Stimulated activated effector memory CD8-positive, alpha-beta T cell treated with anti-CD3 and anti-CD28 coated beads, Interleukin-12 subunit alpha, Interleukin-12 subunit beta, amount 100 ng/mL, for 72 hours (primary cell): ENCODE measurements around the gene SLC22A23.

Source experiments
- ATAC-seq: fragments of 150-1000 bp; cut with Tn5 transposase; 2 replicates; pipeline ENCODE4 v1.10.0; 2021
- DNase-seq, 2 donors: peaks; one replicate each; pipeline ENCODE4 v3.0.0; 2021 to 2022; ENCODE audit warnings: low spot score in 2 of 2
- H3K27ac Mint-ChIP-seq: one replicate; pipeline ENCODE4 v1.8.0; 2022; ENCODE audit warnings: mild to moderate bottlenecking, mixed read lengths
- H3K36me3 Mint-ChIP-seq: one replicate; pipeline ENCODE4 v1.8.0; 2022; ENCODE audit warnings: mild to moderate bottlenecking, mixed read lengths
- H3K4me1 Mint-ChIP-seq: one replicate; pipeline ENCODE4 v1.8.0; 2022; ENCODE audit warnings: mixed read lengths
- H3K4me3 Mint-ChIP-seq: one replicate; pipeline ENCODE4 v1.8.0; 2022; ENCODE audit warnings: mild to moderate bottlenecking, mixed read lengths
- H3K9me3 Mint-ChIP-seq: one replicate; pipeline ENCODE4 v1.8.0; 2022; ENCODE audit warnings: mixed read lengths

The SLC22A23 gene

GRCh38 chr6:3347247-3347646 lies 109.6 kb downstream of the SLC22A23 start:
- H3K27ac Mint-ChIP-seq, result no peak overlapping the region
- H3K4me1 Mint-ChIP-seq, result no peaks in the 10 kb centered on the region
- DNase-seq (no peak), ATAC-seq (no peak)
- H3K36me3 Mint-ChIP-seq, result no peaks in the 10 kb centered on the region
- H3K9me3 Mint-ChIP-seq, result no peaks in the 10 kb centered on the region
- H3K4me3 Mint-ChIP-seq, result no peak overlapping the region

GRCh38 chr6:3346476-3346875 lies 110.4 kb downstream of the SLC22A23 start:
- Mint-ChIP-seq H3K27ac (no peak overlapping the region), H3K36me3 (no peaks in the 10 kb centered on the region), H3K9me3 (no peaks in the 10 kb centered on the region), H3K4me3 (no peak overlapping the region), H3K4me1 (no peaks in the 10 kb centered on the region)
- DNase-seq (no peak), ATAC-seq (no peak)

- DNase-seq, result no peak
- no peak overlapping the region for H3K4me3 Mint-ChIP-seq
These were observed 111.0 kb downstream of the SLC22A23 start for GRCh38 chr6:3345836-3346235.

GRCh38 chr6:3343089-3343883 lies 113.6 kb downstream of the SLC22A23 start:
- Mint-ChIP-seq H3K4me1 (peaks cover 7% of the 10 kb centered on the region), H3K27ac (no peak overlapping the region), H3K36me3 (no peaks in the 10 kb centered on the region), H3K9me3 (no peaks in the 10 kb centered on the region), H3K4me3 (no peak overlapping the region)
- DNase-seq (no peak), ATAC-seq (no peak)

More at GRCh38 chr6:3345836-3346235, 111.0 kb downstream of the SLC22A23 start:
- no peaks in the 10 kb centered on the region for H3K4me1 Mint-ChIP-seq
- no peak overlapping the region for H3K27ac Mint-ChIP-seq
- no peak for ATAC-seq
- H3K9me3 Mint-ChIP-seq, result no peaks in the 10 kb centered on the region
- no peaks in the 10 kb centered on the region for H3K36me3 Mint-ChIP-seq

- no peak for DNase-seq
- Mint-ChIP-seq H3K4me1 (peaks cover 17% of the 10 kb centered on the region), H3K4me3 (no peak overlapping the region), H3K36me3 (no peaks in the 10 kb centered on the region), H3K27ac (no peak overlapping the region), H3K9me3 (no peaks in the 10 kb centered on the region)
- ATAC-seq, result no peak
These were observed 115.4 kb downstream of the SLC22A23 start for GRCh38 chr6:3341467-3341866.

GRCh38 chr6:3340894-3341293 lies 116.0 kb downstream of the SLC22A23 start:
- Mint-ChIP-seq H3K36me3 (no peaks in the 10 kb centered on the region), H3K27ac (no peak overlapping the region)

GRCh38 chr6:3340358-3340802 lies 116.5 kb downstream of the SLC22A23 start:
- Mint-ChIP-seq H3K9me3 (no peaks in the 10 kb centered on the region), H3K4me1 (peaks cover 17% of the 10 kb centered on the region), H3K36me3 (no peaks in the 10 kb centered on the region), H3K4me3 (no peak overlapping the region), H3K27ac (no peak overlapping the region)
- DNase-seq (no peak), ATAC-seq (no peak)

More at GRCh38 chr6:3340894-3341293, 116.0 kb downstream of the SLC22A23 start:
- no peak overlapping the region for H3K4me3 Mint-ChIP-seq
- ATAC-seq, result no peak
- no peak for DNase-seq
- H3K9me3 Mint-ChIP-seq, result no peaks in the 10 kb centered on the region
- H3K4me1 Mint-ChIP-seq, result peaks cover 17% of the 10 kb centered on the region

GRCh38 chr6:3339811-3340210 lies 117.0 kb downstream of the SLC22A23 start:
- Mint-ChIP-seq H3K27ac (no peak overlapping the region), H3K4me1 (peaks cover 17% of the 10 kb centered on the region), H3K36me3 (no peaks in the 10 kb centered on the region), H3K9me3 (no peaks in the 10 kb centered on the region), H3K4me3 (no peak overlapping the region)
- DNase-seq, result no peak
- no peak for ATAC-seq

GRCh38 chr6:3337521-3338350 lies 119.1 kb downstream of the SLC22A23 start:
- Mint-ChIP-seq H3K36me3 (no peaks in the 10 kb centered on the region), H3K27ac (no peak overlapping the region), H3K4me3 (no peak overlapping the region), H3K4me1 (peaks cover 27% of the 10 kb centered on the region), H3K9me3 (no peaks in the 10 kb centered on the region)
- ATAC-seq (no peak), DNase-seq (no peak)

- DNase-seq, result no peak
- H3K27ac Mint-ChIP-seq, result no peak overlapping the region
These were observed 119.9 kb downstream of the SLC22A23 start for GRCh38 chr6:3336859-3337515.

GRCh38 chr6:3336066-3336786 lies 120.6 kb downstream of the SLC22A23 start:
- DNase-seq, result no peak
- H3K9me3 Mint-ChIP-seq, result no peaks in the 10 kb centered on the region
- no peaks in the 10 kb centered on the region for H3K36me3 Mint-ChIP-seq
- ATAC-seq, result no peak
- H3K27ac Mint-ChIP-seq, result no peak overlapping the region
- peaks cover 27% of the 10 kb centered on the region for H3K4me1 Mint-ChIP-seq
- H3K4me3 Mint-ChIP-seq, result no peak overlapping the region

More at GRCh38 chr6:3336859-3337515, 119.9 kb downstream of the SLC22A23 start:
- Mint-ChIP-seq H3K4me1 (peaks cover 27% of the 10 kb centered on the region), H3K9me3 (no peaks in the 10 kb centered on the region), H3K4me3 (no peak overlapping the region), H3K36me3 (no peaks in the 10 kb centered on the region)
- no peak for ATAC-seq

- H3K27ac Mint-ChIP-seq, result no peak overlapping the region
- H3K4me3 Mint-ChIP-seq, result no peak overlapping the region
- no peaks in the 10 kb centered on the region for H3K9me3 Mint-ChIP-seq
- DNase-seq (no peak), ATAC-seq (no peak)
- no peaks in the 10 kb centered on the region for H3K36me3 Mint-ChIP-seq
- peaks cover 27% of the 10 kb centered on the region for H3K4me1 Mint-ChIP-seq
These were observed 121.7 kb downstream of the SLC22A23 start for GRCh38 chr6:3335169-3335568.

GRCh38 chr6:3334555-3334954 lies 122.3 kb downstream of the SLC22A23 start:
- H3K9me3 Mint-ChIP-seq, result no peaks in the 10 kb centered on the region
- ATAC-seq (no peak), DNase-seq (no peak)
- H3K4me3 Mint-ChIP-seq, result no peak overlapping the region
- H3K36me3 Mint-ChIP-seq, result no peaks in the 10 kb centered on the region
- no peak overlapping the region for H3K27ac Mint-ChIP-seq
- H3K4me1 Mint-ChIP-seq, result peaks cover 27% of the 10 kb centered on the region

- no peaks in the 10 kb centered on the region for H3K9me3 Mint-ChIP-seq
- H3K36me3 Mint-ChIP-seq, result no peaks in the 10 kb centered on the region
- peak overlapping the region; percentile 23 for H3K27ac Mint-ChIP-seq
- H3K4me3 Mint-ChIP-seq, result no peak overlapping the region
- DNase-seq, result no peak
- H3K4me1 Mint-ChIP-seq, result peaks cover 21% of the 10 kb centered on the region
- peak; percentile 47 for ATAC-seq
These were observed 123.6 kb downstream of the SLC22A23 start for GRCh38 chr6:3333263-3333662.

GRCh38 chr6:3331971-3332370 lies 124.9 kb downstream of the SLC22A23 start:
- Mint-ChIP-seq H3K4me3 (no peak overlapping the region), H3K9me3 (no peaks in the 10 kb centered on the region), H3K4me1 (peaks cover 11% of the 10 kb centered on the region), H3K27ac (no peak overlapping the region), H3K36me3 (no peaks in the 10 kb centered on the region)
- no peak for DNase-seq
- ATAC-seq, result no peak
